Measurements from ENCODE around the gene AQP10.

The AQP10 gene

DNA sequence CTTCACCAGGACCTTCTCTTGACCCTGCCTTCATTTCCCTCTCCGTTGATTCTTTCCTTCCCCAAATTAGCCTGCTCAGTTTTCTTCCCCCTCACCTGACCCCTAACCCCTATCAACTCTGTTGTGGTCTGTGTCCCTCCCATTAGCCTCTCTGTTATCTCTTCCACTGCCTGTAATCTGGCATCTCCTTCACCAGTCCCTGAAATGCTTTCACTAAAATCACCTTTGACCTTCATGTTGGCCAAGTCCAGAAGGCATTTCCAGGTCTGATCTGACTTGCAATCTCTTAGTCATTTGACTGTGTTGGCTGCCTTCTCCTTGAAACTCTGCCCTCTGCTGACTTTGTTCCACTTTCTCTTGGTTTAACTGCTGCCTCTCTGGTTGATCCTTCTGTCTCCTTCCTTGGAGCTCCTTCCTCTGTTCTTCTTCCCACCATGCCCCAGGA, 32.6 kb downstream of the AQP10 start:
- Histone ChIP-seq H3F3A (ENCODE audit: control insufficient read depth, insufficient read depth) (no peaks in the 10 kb centered on the region), H3K9me2 (replicated peaks; ENCODE audit: control insufficient read depth, low read length) (no peaks in the 10 kb centered on the region), H3K4me1 (ENCODE audit: control insufficient read depth, low read length) (no peaks in the 10 kb centered on the region), H3K27me3 (ENCODE audit: control insufficient read depth, low read length) (peaks cover 28% of the 10 kb centered on the region), H3K9me3 (ENCODE audit: control insufficient read depth, insufficient read depth, low read length) (no peaks in the 10 kb centered on the region), H3K4me2 (ENCODE audit: low read length) (no peak overlapping the region), H3K36me3 (ENCODE audit: control insufficient read depth, low read length) (no peaks in the 10 kb centered on the region), H4K20me1 (ENCODE audit: control insufficient read depth, insufficient read depth, low read depth, low read length) (no peaks in the 10 kb centered on the region), H3K79me2 (ENCODE audit: control insufficient read depth, low read length) (no peaks in the 10 kb centered on the region), H3K4me3 (ENCODE audit: low read length) (no peak overlapping the region), H3K27ac (ENCODE audit: low read depth, low read length) (no peak overlapping the region)
- TF ChIP-seq, protein P1, sequence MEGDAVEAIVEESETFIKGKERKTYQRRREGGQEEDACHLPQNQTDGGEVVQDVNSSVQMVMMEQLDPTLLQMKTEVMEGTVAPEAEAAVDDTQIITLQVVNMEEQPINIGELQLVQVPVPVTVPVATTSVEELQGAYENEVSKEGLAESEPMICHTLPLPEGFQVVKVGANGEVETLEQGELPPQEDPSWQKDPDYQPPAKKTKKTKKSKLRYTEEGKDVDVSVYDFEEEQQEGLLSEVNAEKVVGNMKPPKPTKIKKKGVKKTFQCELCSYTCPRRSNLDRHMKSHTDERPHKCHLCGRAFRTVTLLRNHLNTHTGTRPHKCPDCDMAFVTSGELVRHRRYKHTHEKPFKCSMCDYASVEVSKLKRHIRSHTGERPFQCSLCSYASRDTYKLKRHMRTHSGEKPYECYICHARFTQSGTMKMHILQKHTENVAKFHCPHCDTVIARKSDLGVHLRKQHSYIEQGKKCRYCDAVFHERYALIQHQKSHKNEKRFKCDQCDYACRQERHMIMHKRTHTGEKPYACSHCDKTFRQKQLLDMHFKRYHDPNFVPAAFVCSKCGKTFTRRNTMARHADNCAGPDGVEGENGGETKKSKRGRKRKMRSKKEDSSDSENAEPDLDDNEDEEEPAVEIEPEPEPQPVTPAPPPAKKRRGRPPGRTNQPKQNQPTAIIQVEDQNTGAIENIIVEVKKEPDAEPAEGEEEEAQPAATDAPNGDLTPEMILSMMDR (IDR thresholded peaks at IDR 0.05; ENCODE audit: low read depth, low read length, poor library complexity, severe bottlenecking) = no peak
- peak; percentile 75; the same call in 1 of the 2 replicates for TF ChIP-seq EZH2phosphoT487 (IDR thresholded peaks at IDR 0.05; ENCODE audit: borderline replicate concordance, low read length)

DNA sequence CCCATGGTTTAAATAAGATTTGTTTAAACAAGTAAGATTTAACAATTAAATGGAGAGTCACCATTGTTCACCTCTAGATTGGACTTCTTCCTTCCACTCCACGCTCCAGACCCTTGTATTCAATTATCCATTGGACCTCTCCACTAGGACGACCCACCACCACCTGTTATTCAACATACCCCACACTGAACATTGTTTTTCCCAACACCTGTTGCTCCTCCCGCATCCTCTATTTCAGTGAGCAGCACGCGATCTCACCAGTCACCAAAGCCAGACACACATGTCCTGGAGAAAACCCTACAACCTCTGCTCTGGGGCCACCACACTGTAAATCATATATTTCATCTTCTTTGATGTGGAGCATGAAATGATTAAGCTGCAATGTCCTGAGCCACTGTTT, 33.1 kb downstream of the AQP10 start:
- Histone ChIP-seq H3K9me3 (ENCODE audit: control insufficient read depth, insufficient read depth, low read length) (no peaks in the 10 kb centered on the region), H3K36me3 (ENCODE audit: control insufficient read depth, low read length) (no peaks in the 10 kb centered on the region), H3K4me2 (ENCODE audit: low read length) (no peak overlapping the region), H3K27me3 (ENCODE audit: control insufficient read depth, low read length) (peaks cover 28% of the 10 kb centered on the region), H3K9me2 (replicated peaks; ENCODE audit: control insufficient read depth, low read length) (no peaks in the 10 kb centered on the region), H3K27ac (ENCODE audit: low read depth, low read length) (no peak overlapping the region), H3K4me1 (ENCODE audit: control insufficient read depth, low read length) (no peaks in the 10 kb centered on the region), H3K4me3 (ENCODE audit: low read length) (no peak overlapping the region), H3K79me2 (ENCODE audit: control insufficient read depth, low read length) (no peaks in the 10 kb centered on the region), H3F3A (ENCODE audit: control insufficient read depth, insufficient read depth) (no peaks in the 10 kb centered on the region), H4K20me1 (ENCODE audit: control insufficient read depth, insufficient read depth, low read depth, low read length) (no peaks in the 10 kb centered on the region)
- TF ChIP-seq, protein P1 (IDR thresholded peaks at IDR 0.05; ENCODE audit: low read depth, low read length, poor library complexity, severe bottlenecking) = no peak
- no peak for TF ChIP-seq EZH2phosphoT487 (IDR thresholded peaks at IDR 0.05; ENCODE audit: borderline replicate concordance, low read length)

DNA sequence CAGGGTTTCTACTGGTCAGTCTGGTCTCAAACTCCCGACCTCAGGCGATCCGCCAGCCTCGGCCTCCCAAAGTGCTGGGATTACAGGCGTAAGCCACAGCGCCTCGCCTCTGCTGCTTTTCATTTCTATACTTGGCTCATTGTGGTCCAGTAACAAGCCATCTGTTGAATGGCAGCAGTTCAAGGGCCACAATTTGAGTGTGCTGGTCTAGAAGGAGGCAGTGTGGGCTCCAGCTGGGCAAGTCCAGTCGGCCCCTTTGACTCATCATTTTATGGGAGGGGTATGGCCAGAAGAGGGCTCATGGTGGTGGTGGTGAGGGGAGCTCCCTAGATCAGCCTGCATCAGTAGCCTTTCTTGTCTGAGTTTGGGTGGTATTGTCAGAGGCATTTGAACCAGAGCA, 37.6 kb downstream of the AQP10 start:
- Histone ChIP-seq H3K4me2 (ENCODE audit: low read length) (no peak overlapping the region), H3K9me3 (ENCODE audit: control insufficient read depth, insufficient read depth, low read length) (no peaks in the 10 kb centered on the region), H3K9me2 (replicated peaks; ENCODE audit: control insufficient read depth, low read length) (no peaks in the 10 kb centered on the region), H3K4me1 (ENCODE audit: control insufficient read depth, low read length) (no peaks in the 10 kb centered on the region), H3K27ac (ENCODE audit: low read depth, low read length) (no peak overlapping the region), H3K4me3 (ENCODE audit: low read length) (no peak overlapping the region), H3K36me3 (ENCODE audit: control insufficient read depth, low read length) (no peaks in the 10 kb centered on the region), H4K20me1 (ENCODE audit: control insufficient read depth, insufficient read depth, low read depth, low read length) (no peaks in the 10 kb centered on the region), H3K27me3 (ENCODE audit: control insufficient read depth, low read length) (peaks cover 15% of the 10 kb centered on the region), H3F3A (ENCODE audit: control insufficient read depth, insufficient read depth) (no peaks in the 10 kb centered on the region), H3K79me2 (ENCODE audit: control insufficient read depth, low read length) (no peaks in the 10 kb centered on the region)
- no peak for TF ChIP-seq EZH2phosphoT487 (IDR thresholded peaks at IDR 0.05; ENCODE audit: borderline replicate concordance, low read length)
- TF ChIP-seq, protein P1 (IDR thresholded peaks at IDR 0.05; ENCODE audit: low read depth, low read length, poor library complexity, severe bottlenecking) = no peak

Data from DOHH2 (cell line).